Activated naive CD4-positive, alpha-beta T cell treated with anti-CD3 and anti-CD28 coated beads for 36 hours (primary cell): ENCODE results near the gene PROCR. TPM values are rescaled to one million over a fixed set of nuclear protein-coding genes. Genes with fewer than 3 reads are reported as not detected.
"Not testable (repeated sequence)": the region's sequence is repeated elsewhere in the genome, so short reads cannot be mapped to it uniquely, and the experiment has no call there.

Experiments
- CTCF ChIA-PET: fragments of 350-600 bp; sonication (Branson Sonifier 250); formaldehyde crosslinking; loops from one replicate; lab custom pipeline; 2021; ENCODE audit warnings: antibody characterized with exemption; lab: Charles Lee
- DNase-seq: peaks from one replicate; pipeline ENCODE4 v3.0.0-alpha.2; 2020
- H3K27ac Mint-ChIP-seq: one replicate; pipeline ENCODE4 v1.8.0; 2021; ENCODE audit warnings: mild to moderate bottlenecking, mixed read lengths
- H3K27me3 Mint-ChIP-seq: one replicate; pipeline ENCODE4 v1.8.0; 2021; ENCODE audit warnings: low read depth, mixed read lengths
- H3K36me3 Mint-ChIP-seq: one replicate; pipeline ENCODE4 v1.8.0; 2021; ENCODE audit warnings: low read depth, mixed read lengths
- H3K4me1 Mint-ChIP-seq: one replicate; pipeline ENCODE4 v1.8.0; 2021; ENCODE audit warnings: low read depth, mixed read lengths
- H3K4me3 Mint-ChIP-seq: one replicate; pipeline ENCODE4 v1.8.0; 2021; ENCODE audit warnings: mild to moderate bottlenecking, moderate library complexity, mixed read lengths
- H3K9me3 Mint-ChIP-seq: one replicate; pipeline ENCODE4 v1.8.0; 2021; ENCODE audit warnings: mixed read lengths
- intact Hi-C: fragments of 100-400 bp; cut with micrococcal nuclease; formaldehyde crosslinking; loops from one replicate; pipeline ENCODE4 v1.15.1; 2023
- total RNA-seq, 2 experiments: library from RNA; stranded (reverse); gene quantifications; one replicate each; pipeline ENCODE4 v1.2.3, GENCODE V29; 2021

PROCR gene
- total RNA-seq, 2 experiments from 2014 or later: 1.5 to 1.7 TPM

- Mint-ChIP-seq H3K4me3 (no peak overlapping the region), H3K4me1 (no peaks in the 10 kb centered on the region), H3K27me3 (no peaks in the 10 kb centered on the region), H3K36me3 (no peaks in the 10 kb centered on the region), H3K27ac (no peak overlapping the region), H3K9me3 (no peaks in the 10 kb centered on the region)
- intact Hi-C loops: no loop called here
- no peak for DNase-seq
- CTCF ChIA-PET: interaction anchor here (0.6 kb wide), 2 partner anchors 21 to 89 kb away, joined by 3 read pairs; no protein-coding TSS in a partner anchor
Observed at GRCh38 chr20:35187584-35188190, 15.8 kb downstream of the PROCR start.

- CTCF ChIA-PET, H3K9me3 Mint-ChIP-seq, H3K36me3 Mint-ChIP-seq, H3K4me3 Mint-ChIP-seq, H3K27me3 Mint-ChIP-seq, H3K27ac Mint-ChIP-seq, intact Hi-C loops, DNase-seq, H3K4me1 Mint-ChIP-seq: not testable (repeated sequence)
Observed at GRCh38 chr20:35189223-35189622, 17.4 kb downstream of the PROCR start.

GRCh38 chr20:35190556-35190955 lies 18.7 kb downstream of the PROCR start:
- H3K4me1 Mint-ChIP-seq: no peaks in the 10 kb centered on the region
- peaks cover 3% of the 10 kb centered on the region for H3K36me3 Mint-ChIP-seq
- no peak overlapping the region for H3K27ac Mint-ChIP-seq
- H3K4me3 Mint-ChIP-seq: no peak overlapping the region
- no peak for DNase-seq
- CTCF ChIA-PET: no interaction called here
- H3K9me3 Mint-ChIP-seq: no peaks in the 10 kb centered on the region
- no peaks in the 10 kb centered on the region for H3K27me3 Mint-ChIP-seq
- intact Hi-C loops: no loop called here

DNA sequence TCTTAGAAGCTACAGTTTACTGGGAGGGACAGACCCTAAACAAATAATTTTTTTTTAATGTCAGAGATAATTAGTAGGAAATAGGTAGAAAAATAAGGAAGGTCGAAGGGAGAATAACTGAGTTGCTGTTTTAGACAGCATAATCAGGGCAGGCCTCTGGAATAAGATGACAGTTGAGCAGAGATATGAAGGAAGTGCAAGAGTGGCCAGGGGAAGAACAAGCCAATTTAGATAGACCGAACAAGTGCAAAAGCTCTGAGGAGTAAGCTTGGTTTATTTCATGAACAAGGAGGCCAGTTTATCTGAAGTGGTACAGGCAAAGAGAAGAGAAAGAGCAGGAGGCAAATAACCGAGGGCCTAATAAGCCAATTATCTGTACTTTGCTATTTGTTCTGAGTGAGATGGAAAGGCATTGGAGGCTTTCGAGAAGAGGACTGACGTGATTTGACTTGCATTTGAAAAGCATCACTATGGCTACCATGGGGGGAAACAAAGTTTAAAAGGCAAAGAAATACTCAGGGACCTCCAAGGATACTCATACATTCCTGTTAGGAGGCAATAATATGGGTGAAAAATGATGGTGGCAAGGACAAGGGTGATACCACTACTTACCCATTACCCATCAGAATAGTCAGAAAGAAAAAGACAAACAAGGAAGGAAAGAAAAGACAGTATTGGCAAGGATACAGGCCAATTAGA lies 19.7 kb downstream of the PROCR start:
- no peaks in the 10 kb centered on the region for H3K4me1 Mint-ChIP-seq
- H3K27ac Mint-ChIP-seq: no peak overlapping the region
- CTCF ChIA-PET: interaction anchor here (1.8 kb wide), 1 partner anchor 47 kb away, joined by 5 read pairs; no protein-coding TSS in a partner anchor
- H3K4me3 Mint-ChIP-seq: no peak overlapping the region
- H3K27me3 Mint-ChIP-seq: no peaks in the 10 kb centered on the region
- peaks cover 6% of the 10 kb centered on the region for H3K36me3 Mint-ChIP-seq
- DNase-seq: no peak
- peaks cover 4% of the 10 kb centered on the region for H3K9me3 Mint-ChIP-seq
- intact Hi-C loops: no loop called here

- no peak overlapping the region for H3K27ac Mint-ChIP-seq
- DNase-seq: no peak
- no peaks in the 10 kb centered on the region for H3K4me1 Mint-ChIP-seq
- H3K27me3 Mint-ChIP-seq: no peaks in the 10 kb centered on the region
- peaks cover 10% of the 10 kb centered on the region for H3K9me3 Mint-ChIP-seq
- intact Hi-C loops: no loop called here
- no peak overlapping the region for H3K4me3 Mint-ChIP-seq
- CTCF ChIA-PET: interaction anchor here (1.8 kb wide), 1 partner anchor 47 kb away, joined by 5 read pairs; no protein-coding TSS in a partner anchor
- peaks cover 13% of the 10 kb centered on the region for H3K36me3 Mint-ChIP-seq
Observed at GRCh38 chr20:35192118-35192872, 20.4 kb downstream of the PROCR start.

DNA sequence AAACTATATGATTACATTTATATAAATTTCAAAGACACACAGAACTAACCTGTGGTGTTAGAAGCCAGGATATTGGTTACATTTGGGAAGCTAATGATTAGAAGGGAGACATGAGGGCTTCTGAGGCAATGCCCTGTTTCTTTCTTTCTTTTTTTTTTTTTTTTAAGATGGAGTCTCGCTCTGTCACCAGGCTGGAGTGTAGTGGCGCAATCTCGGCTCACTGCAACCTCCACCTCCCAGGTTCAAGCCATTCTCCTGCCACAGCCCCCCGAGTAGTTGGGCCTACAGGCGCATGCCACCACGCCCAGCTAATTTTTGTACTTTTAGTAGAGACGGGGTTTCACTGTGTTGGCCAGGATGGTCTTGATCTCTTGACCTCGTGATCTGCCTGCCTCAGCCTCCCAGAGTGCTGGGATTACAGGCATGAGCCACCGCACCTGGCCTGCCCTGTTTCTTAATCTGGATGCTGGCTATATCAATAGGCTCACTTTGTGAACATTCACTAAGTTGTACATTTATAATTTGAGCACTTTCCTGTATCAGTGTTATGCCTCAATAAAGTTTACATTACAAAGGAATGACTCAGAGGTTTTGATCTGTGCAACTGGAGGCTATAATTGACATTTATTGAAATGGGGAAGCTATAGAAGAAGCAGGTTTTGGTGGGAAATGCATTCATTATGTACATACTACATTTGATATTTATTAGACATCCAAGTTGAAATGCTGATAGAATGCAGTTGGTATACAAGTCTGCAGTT lies 21.3 kb downstream of the PROCR start:
- H3K27me3 Mint-ChIP-seq, H3K4me1 Mint-ChIP-seq, DNase-seq, H3K27ac Mint-ChIP-seq, H3K4me3 Mint-ChIP-seq, intact Hi-C loops: not testable (repeated sequence)
- H3K9me3 Mint-ChIP-seq: peaks cover 11% of the 10 kb centered on the region
- CTCF ChIA-PET: interaction anchor here (1.0 to 2.1 kb wide), 5 partner anchors 15 to 97 kb away, joined by 3 to 11 read pairs (median 4); no protein-coding TSS in a partner anchor
- peaks cover 16% of the 10 kb centered on the region for H3K36me3 Mint-ChIP-seq

- no peak for DNase-seq
- Mint-ChIP-seq H3K4me3 (no peak overlapping the region), H3K27ac (no peak overlapping the region), H3K9me3 (peaks cover 15% of the 10 kb centered on the region), H3K4me1 (no peaks in the 10 kb centered on the region), H3K36me3 (peaks cover 21% of the 10 kb centered on the region), H3K27me3 (no peaks in the 10 kb centered on the region)
- intact Hi-C loops: no loop called here
- CTCF ChIA-PET: no interaction called here
Observed at GRCh38 chr20:35196313-35196712, 24.4 kb downstream of the PROCR start.

DNA sequence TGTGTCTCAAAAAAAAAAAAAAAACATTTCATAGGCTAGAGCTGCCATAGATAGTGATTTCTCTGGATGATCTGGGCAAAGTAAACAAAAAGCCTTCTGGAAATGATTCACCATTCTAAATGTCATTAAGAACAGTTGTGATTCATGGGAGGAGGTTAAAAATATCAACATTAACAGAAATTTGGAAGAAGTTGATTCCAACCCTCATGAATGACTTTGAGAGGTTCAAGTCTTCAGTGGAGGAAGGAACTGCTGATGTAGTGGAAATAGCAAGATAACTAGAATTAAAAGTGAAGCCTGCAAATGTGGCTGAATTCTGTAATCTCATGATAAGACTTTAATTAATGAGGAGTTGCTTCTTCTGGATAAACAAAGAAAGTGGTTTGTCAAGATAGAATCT lies 27.9 kb downstream of the PROCR start:
- peaks cover 17% of the 10 kb centered on the region for H3K9me3 Mint-ChIP-seq
- no peak overlapping the region for H3K4me3 Mint-ChIP-seq
- no peaks in the 10 kb centered on the region for H3K4me1 Mint-ChIP-seq
- intact Hi-C loops: no loop called here
- H3K27me3 Mint-ChIP-seq: no peaks in the 10 kb centered on the region
- no peak for DNase-seq
- no peak overlapping the region for H3K27ac Mint-ChIP-seq
- CTCF ChIA-PET: no interaction called here
- H3K36me3 Mint-ChIP-seq: peaks cover 20% of the 10 kb centered on the region

- CTCF ChIA-PET: no interaction called here
- Mint-ChIP-seq H3K4me1 (no peaks in the 10 kb centered on the region), H3K27ac (no peak overlapping the region), H3K27me3 (no peaks in the 10 kb centered on the region), H3K9me3 (peaks cover 17% of the 10 kb centered on the region), H3K4me3 (no peak overlapping the region), H3K36me3 (peaks cover 18% of the 10 kb centered on the region)
- intact Hi-C loops: no loop called here
- DNase-seq: no peak
Observed at GRCh38 chr20:35200267-35200666, 28.4 kb downstream of the PROCR start.

DNA sequence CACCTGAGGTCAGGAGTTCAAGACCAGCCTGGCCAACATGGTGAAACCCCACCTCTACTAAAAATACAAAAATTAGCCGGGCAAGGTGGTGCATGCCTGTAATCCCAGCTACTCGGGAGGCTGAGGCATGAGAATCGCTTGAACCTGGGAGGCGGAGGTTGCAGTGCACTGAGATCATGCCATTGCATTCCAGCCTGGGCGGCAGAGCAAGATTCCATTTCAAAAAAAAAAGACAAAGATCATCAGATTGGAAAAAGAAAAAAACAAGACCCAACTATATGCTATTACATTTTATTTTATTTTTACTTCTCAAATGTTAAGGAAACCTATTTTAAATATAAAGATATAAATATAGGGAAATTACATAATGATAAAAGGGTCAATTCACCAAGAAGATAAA lies 29.6 kb downstream of the PROCR start:
- H3K27me3 Mint-ChIP-seq, H3K27ac Mint-ChIP-seq, DNase-seq, intact Hi-C loops, CTCF ChIA-PET, H3K4me3 Mint-ChIP-seq, H3K4me1 Mint-ChIP-seq: not testable (repeated sequence)
- Mint-ChIP-seq H3K36me3 (peaks cover 16% of the 10 kb centered on the region), H3K9me3 (peaks cover 14% of the 10 kb centered on the region)

- H3K36me3 Mint-ChIP-seq: no peaks in the 10 kb centered on the region
- CTCF ChIA-PET: interaction anchor here (0.7 to 5.0 kb wide), 3 partner anchors 24 to 509 kb away, joined by 3 to 35 read pairs (median 3); no protein-coding TSS in a partner anchor
- H3K4me3 Mint-ChIP-seq: no peak overlapping the region
- DNase-seq: no peak
- intact Hi-C loops: no loop called here
- H3K27ac Mint-ChIP-seq: no peak overlapping the region
- no peaks in the 10 kb centered on the region for H3K27me3 Mint-ChIP-seq
- peaks cover 1% of the 10 kb centered on the region for H3K9me3 Mint-ChIP-seq
- no peaks in the 10 kb centered on the region for H3K4me1 Mint-ChIP-seq
Observed at GRCh38 chr20:35206802-35207201, 34.9 kb downstream of the PROCR start.
